OCI-LY3 (cell line): ENCODE measurements around the gene MATK.

Experiments used
- H2AFZ ChIP-seq: fragments of 200-600, 300-600 bp; shearing (Covaris generic); 2 replicates; pipeline ENCODE4 v1.6.0; 2014; ENCODE audit warnings: antibody characterized with exemption, low read depth, low read length
- H3K27ac ChIP-seq: fragments of 200-600, 300-600 bp; sonication (generic); 2 replicates; pipeline ENCODE4 v1.5.1; 2014; ENCODE audit warnings: mild to moderate bottlenecking, low read length, moderate library complexity, mixed read lengths
- H3K27me3 ChIP-seq: fragments of 200-600, 300-600 bp; sonication (generic); 2 replicates; pipeline ENCODE4 v1.6.1; 2014; ENCODE audit warnings: low read depth, low read length, mixed read lengths
- H3K36me3 ChIP-seq: fragments of 200-600, 300-600 bp; sonication (generic); replicated peaks from 2 replicates; pipeline ENCODE3; 2014; ENCODE audit warnings: low read depth, low read length, mixed read lengths
- H3K4me1 ChIP-seq: fragments of 300-600, 200-600 bp; sonication (generic); 2 replicates; pipeline ENCODE4 v1.6.1; 2014; ENCODE audit warnings: low read length, mixed read lengths
- H3K4me2 ChIP-seq: fragments of 200-600, 300-600 bp; sonication (generic); 2 replicates; pipeline ENCODE4 v1.6.1; 2014; ENCODE audit warnings: low read length, mixed read lengths
- H3K4me3 ChIP-seq: fragments of 300-600, 200-600 bp; sonication (generic); 2 replicates; pipeline ENCODE4 v1.5.1; 2014; ENCODE audit warnings: antibody characterized with exemption, mild to moderate bottlenecking, low read length, moderate library complexity
- H3K79me2 ChIP-seq: fragments of 300-600, 200-600 bp; shearing (Covaris generic); 2 replicates; pipeline ENCODE4 v1.6.1; 2014; ENCODE audit warnings: mild to moderate bottlenecking, low read length, mixed read lengths
- H3K9ac ChIP-seq: fragments of 300-600, 200-600 bp; shearing (Covaris generic); 2 replicates; pipeline ENCODE4 v1.6.0; 2014; ENCODE audit warnings: mild to moderate bottlenecking, low read length, moderate library complexity
- H3K9me3 ChIP-seq: fragments of 200-600, 300-600 bp; shearing (Covaris generic); 2 replicates; pipeline ENCODE4 v1.6.1; 2014; ENCODE audit warnings: low read length, mixed read lengths; ENCODE audit not compliant: insufficient read depth
- H4K20me1 ChIP-seq: fragments of 200-600, 300-600 bp; sonication (generic); 2 replicates; pipeline ENCODE4 v1.6.1; 2016; ENCODE audit warnings: low read length, mixed read lengths; ENCODE audit not compliant: insufficient read depth
- EZH2phosphoT487 ChIP-seq: fragments of 200-600 bp; shearing (Covaris generic); IDR thresholded peaks from 2 replicates; pipeline ENCODE4 v1.6.1; 2018; ENCODE audit warnings: antibody characterized with exemption, mixed run types, low read depth
- TF ChIP-seq, protein P1 (sequence below): fragments of 200-600, 300-600 bp; sonication (generic); IDR thresholded peaks from 2 replicates; pipeline ENCODE4 v1.5.1; 2014; ENCODE audit warnings: antibody characterized with exemption, low read length, low read depth

Gene MATK

DNA sequence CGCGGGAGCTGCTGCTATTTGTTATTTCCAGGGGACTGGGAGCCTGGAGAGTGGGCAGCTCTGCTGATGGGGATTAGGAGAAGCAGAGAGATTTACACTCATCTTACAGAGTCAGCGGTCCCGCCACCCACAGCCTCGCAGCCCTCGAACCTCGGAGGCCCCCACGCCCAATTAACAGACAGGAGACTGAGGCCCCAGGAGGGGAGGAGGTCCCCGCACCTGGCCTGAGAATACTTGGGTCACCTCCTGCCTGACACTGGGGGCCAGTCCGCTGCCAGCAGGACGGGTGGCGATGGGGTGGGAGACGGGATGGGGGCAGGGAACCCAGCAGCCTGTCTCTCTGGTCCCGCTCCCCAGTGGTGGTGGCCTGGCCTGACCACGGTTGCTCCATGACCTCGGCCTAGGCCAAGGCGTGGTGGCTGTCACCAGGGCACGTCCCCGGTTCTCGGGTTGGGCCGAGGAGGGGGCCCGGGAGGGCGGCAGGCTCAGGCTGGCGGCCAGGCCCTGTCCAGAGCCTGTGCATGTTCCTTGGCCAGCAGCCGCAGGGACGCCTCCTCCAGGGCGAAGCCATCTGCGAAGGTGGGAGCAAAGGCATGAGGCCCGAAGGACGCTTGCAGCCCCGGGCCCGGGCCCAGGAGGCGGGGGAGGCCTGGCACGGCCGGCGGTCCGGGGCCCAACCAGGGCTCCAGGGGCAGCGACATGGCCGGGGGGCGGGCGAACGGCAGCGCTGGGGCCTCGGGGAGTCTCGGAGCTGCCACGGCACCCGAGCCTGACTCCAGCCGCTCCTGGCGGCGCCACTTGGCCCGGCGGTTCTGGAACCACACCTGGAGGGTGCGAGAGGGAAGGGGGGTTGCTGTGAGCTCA, 15.8 kb downstream of the MATK start:
- Histone ChIP-seq H3K27me3 (no peaks in the 10 kb centered on the region), H3K9ac (no peak overlapping the region), H3K4me1 (no peaks in the 10 kb centered on the region), H3K36me3 (peaks cover 7% of the 10 kb centered on the region), H2AFZ (no peak overlapping the region), H4K20me1 (no peaks in the 10 kb centered on the region), H3K79me2 (no peaks in the 10 kb centered on the region), H3K4me3 (no peak overlapping the region), H3K4me2 (no peak overlapping the region), H3K9me3 (no peaks in the 10 kb centered on the region), H3K27ac (no peak overlapping the region)
- no peak for TF ChIP-seq EZH2phosphoT487
- TF ChIP-seq, protein P1, sequence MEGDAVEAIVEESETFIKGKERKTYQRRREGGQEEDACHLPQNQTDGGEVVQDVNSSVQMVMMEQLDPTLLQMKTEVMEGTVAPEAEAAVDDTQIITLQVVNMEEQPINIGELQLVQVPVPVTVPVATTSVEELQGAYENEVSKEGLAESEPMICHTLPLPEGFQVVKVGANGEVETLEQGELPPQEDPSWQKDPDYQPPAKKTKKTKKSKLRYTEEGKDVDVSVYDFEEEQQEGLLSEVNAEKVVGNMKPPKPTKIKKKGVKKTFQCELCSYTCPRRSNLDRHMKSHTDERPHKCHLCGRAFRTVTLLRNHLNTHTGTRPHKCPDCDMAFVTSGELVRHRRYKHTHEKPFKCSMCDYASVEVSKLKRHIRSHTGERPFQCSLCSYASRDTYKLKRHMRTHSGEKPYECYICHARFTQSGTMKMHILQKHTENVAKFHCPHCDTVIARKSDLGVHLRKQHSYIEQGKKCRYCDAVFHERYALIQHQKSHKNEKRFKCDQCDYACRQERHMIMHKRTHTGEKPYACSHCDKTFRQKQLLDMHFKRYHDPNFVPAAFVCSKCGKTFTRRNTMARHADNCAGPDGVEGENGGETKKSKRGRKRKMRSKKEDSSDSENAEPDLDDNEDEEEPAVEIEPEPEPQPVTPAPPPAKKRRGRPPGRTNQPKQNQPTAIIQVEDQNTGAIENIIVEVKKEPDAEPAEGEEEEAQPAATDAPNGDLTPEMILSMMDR = no peak

DNA sequence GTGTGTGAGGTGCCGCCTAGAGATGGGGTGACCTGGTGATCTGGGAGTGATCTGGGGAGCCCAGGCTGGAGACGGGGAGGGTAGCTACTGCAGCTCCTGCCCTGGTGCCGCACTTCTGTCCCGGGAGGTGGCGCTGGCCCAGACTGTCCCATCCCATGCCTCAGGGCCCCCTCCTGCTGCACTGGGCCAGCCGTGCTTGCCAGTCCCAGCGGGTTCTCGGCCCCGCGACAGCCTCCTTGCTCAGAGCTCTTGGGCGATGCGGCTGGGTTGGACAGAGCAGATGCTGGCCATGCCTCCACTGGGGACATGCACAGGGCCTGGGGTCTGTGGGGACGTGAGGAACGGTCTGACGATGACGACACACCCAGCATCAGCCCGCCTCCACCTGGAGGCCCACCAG, 16.7 kb downstream of the MATK start:
- no peak overlapping the region for H3K9ac ChIP-seq
- TF ChIP-seq EZH2phosphoT487 = no peak
- TF ChIP-seq, protein P1 = no peak
- H3K36me3 ChIP-seq = peaks cover 10% of the 10 kb centered on the region

DNA sequence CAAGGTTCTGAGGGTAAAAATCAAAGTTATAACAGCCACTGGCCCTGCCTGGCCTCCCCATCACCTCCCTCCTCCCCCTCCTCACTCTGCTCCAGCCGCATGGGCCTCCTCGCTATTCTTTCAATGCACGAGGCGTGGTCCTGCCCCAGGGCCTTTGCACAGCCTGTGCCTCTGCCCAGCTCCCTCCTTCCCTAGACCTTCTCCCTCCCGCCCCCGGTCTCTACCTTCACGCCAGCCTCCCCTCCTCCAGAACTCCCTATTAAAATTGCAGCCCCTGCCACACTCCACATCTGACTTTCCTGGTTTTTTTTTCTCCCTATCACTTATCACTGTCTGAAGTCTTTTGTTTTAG, 17.5 kb downstream of the MATK start:
- Histone ChIP-seq H4K20me1 (no peaks in the 10 kb centered on the region), H3K4me3 (no peak overlapping the region), H3K9ac (no peak overlapping the region), H3K4me2 (no peak overlapping the region), H3K9me3 (no peaks in the 10 kb centered on the region), H3K27ac (no peak overlapping the region), H3K4me1 (no peaks in the 10 kb centered on the region), H2AFZ (no peak overlapping the region), H3K27me3 (no peaks in the 10 kb centered on the region), H3K36me3 (peaks cover 10% of the 10 kb centered on the region), H3K79me2 (no peaks in the 10 kb centered on the region; the same call in 1 of the 2 replicates)
- TF ChIP-seq, protein P1 = no peak
- TF ChIP-seq EZH2phosphoT487 = no peak

More for the DNA sequence above, 16.7 kb downstream of the MATK start:
- H4K20me1 ChIP-seq = no peaks in the 10 kb centered on the region
- H2AFZ ChIP-seq = no peak overlapping the region
- H3K9me3 ChIP-seq = no peaks in the 10 kb centered on the region
- H3K4me1 ChIP-seq = no peaks in the 10 kb centered on the region
- H3K4me3 ChIP-seq = no peak overlapping the region
- H3K79me2 ChIP-seq = no peaks in the 10 kb centered on the region
- H3K27ac ChIP-seq = no peak overlapping the region
- no peaks in the 10 kb centered on the region for H3K27me3 ChIP-seq
- H3K4me2 ChIP-seq = no peak overlapping the region

DNA sequence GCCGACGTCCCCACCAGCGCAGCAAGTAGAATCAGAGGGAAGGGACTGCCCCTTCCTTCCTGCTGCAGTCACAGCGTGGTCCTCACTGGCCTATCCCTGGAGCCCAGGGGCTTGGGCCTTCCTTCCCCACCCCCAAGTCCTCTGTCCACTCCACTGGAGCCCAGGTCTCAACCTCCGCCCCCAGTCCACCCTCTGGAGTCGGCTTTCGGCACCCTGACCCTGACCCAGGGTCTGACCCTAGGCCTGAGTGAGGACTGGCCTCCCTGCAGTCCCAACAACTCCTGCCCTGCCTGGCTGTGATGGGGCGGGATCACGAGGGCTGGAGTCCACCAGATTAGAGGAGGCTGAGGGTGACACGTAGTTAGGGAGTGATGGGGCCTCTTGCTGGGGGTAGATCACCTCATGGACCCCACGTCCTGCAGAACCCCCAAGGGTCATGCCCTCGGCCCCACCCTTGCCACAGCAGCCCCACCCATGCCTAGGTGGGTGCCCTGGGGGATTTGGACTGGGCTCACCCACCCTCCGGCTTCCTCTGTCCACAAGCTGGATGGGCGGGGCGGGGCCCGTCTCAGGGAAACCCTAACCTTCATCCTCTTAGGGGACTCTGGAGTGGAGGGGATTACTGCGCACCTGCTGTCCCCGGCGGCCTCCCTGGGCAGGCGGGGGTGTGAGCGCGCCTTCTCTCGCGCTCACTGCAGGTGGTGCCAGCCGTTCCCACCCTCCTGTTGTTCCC, 18.0 kb downstream of the MATK start:
- H3K36me3 ChIP-seq = peaks cover 10% of the 10 kb centered on the region
- TF ChIP-seq, protein P1 = no peak
- no peak overlapping the region for H3K4me2 ChIP-seq
- no peaks in the 10 kb centered on the region for H3K9me3 ChIP-seq
- no peak overlapping the region for H3K27ac ChIP-seq
- no peak overlapping the region for H3K4me3 ChIP-seq
- peaks cover 4% of the 10 kb centered on the region for H3K79me2 ChIP-seq
- no peak overlapping the region for H3K9ac ChIP-seq
- peaks cover 3% of the 10 kb centered on the region for H3K4me1 ChIP-seq
- no peak overlapping the region for H2AFZ ChIP-seq
- H4K20me1 ChIP-seq = no peaks in the 10 kb centered on the region
- no peaks in the 10 kb centered on the region for H3K27me3 ChIP-seq
